T-helper 2 cell treated with Interferon-gamma antibody and Interleukin-4, amounts not matched to agents 5 μg/mL and 100 μg/mL, for 36 hours (primary cell): ENCODE measurements around the gene BCAS3.
"Not testable (repeated sequence)": the region's sequence is repeated elsewhere in the genome, so short reads cannot be mapped to it uniquely, and the experiment has no call there.

Experiments
- DNase-seq: peaks from one replicate; pipeline ENCODE4 v3.0.0; 2021; ENCODE audit warnings: low spot score
- H3K27ac Mint-ChIP-seq: one replicate; pipeline ENCODE4 v1.8.0; 2021; ENCODE audit warnings: mild to moderate bottlenecking, mixed read lengths
- H3K27me3 Mint-ChIP-seq: one replicate; pipeline ENCODE4 v1.8.0; 2021; ENCODE audit warnings: low read depth, mixed read lengths
- H3K36me3 Mint-ChIP-seq: one replicate; pipeline ENCODE4 v1.8.0; 2021; ENCODE audit warnings: low read depth, mixed read lengths
- H3K4me1 Mint-ChIP-seq: one replicate; pipeline ENCODE4 v1.8.0; 2021; ENCODE audit warnings: low read depth, mixed read lengths
- H3K4me3 Mint-ChIP-seq: one replicate; pipeline ENCODE4 v1.8.0; 2022; ENCODE audit warnings: mild to moderate bottlenecking, moderate library complexity, mixed read lengths
- H3K9me3 Mint-ChIP-seq: one replicate; pipeline ENCODE4 v1.8.0; 2021; ENCODE audit warnings: mixed read lengths

BCAS3 gene

GRCh38 chr17:61353615-61354014 is 676.0 kb downstream of the BCAS3 start:
- Mint-ChIP-seq H3K9me3 (no peaks in the 10 kb centered on the region), H3K4me3 (no peak overlapping the region), H3K4me1 (no peaks in the 10 kb centered on the region), H3K27me3 (no peaks in the 10 kb centered on the region), H3K36me3 (no peaks in the 10 kb centered on the region), H3K27ac (no peak overlapping the region)
- DNase-seq = no peak

GRCh38 chr17:61354895-61355874 is 677.5 kb downstream of the BCAS3 start:
- Mint-ChIP-seq H3K27me3 (no peaks in the 10 kb centered on the region), H3K27ac (no peak overlapping the region), H3K9me3 (no peaks in the 10 kb centered on the region), H3K36me3 (no peaks in the 10 kb centered on the region), H3K4me1 (no peaks in the 10 kb centered on the region), H3K4me3 (no peak overlapping the region)
- no peak for DNase-seq

GRCh38 chr17:61357061-61357460 is 679.4 kb downstream of the BCAS3 start:
- not testable (repeated sequence) for H3K27me3 Mint-ChIP-seq, DNase-seq, H3K27ac Mint-ChIP-seq, H3K36me3 Mint-ChIP-seq, H3K4me1 Mint-ChIP-seq, H3K4me3 Mint-ChIP-seq, H3K9me3 Mint-ChIP-seq

- not testable (repeated sequence) for H3K9me3 Mint-ChIP-seq, H3K27ac Mint-ChIP-seq, DNase-seq, H3K36me3 Mint-ChIP-seq, H3K4me3 Mint-ChIP-seq, H3K27me3 Mint-ChIP-seq, H3K4me1 Mint-ChIP-seq
These were observed 681.9 kb downstream of the BCAS3 start for GRCh38 chr17:61359513-61359912.

GRCh38 chr17:61360318-61360943 is 682.8 kb downstream of the BCAS3 start:
- Mint-ChIP-seq H3K4me1 (no peaks in the 10 kb centered on the region), H3K36me3 (no peaks in the 10 kb centered on the region), H3K27ac (no peak overlapping the region), H3K27me3 (no peaks in the 10 kb centered on the region), H3K9me3 (no peaks in the 10 kb centered on the region), H3K4me3 (no peak overlapping the region)
- no peak for DNase-seq

GRCh38 chr17:61361084-61361483 is 683.4 kb downstream of the BCAS3 start:
- H3K27me3 Mint-ChIP-seq = no peaks in the 10 kb centered on the region
- no peak for DNase-seq
- no peak overlapping the region for H3K27ac Mint-ChIP-seq
- no peaks in the 10 kb centered on the region for H3K4me1 Mint-ChIP-seq
- no peak overlapping the region for H3K4me3 Mint-ChIP-seq
- H3K9me3 Mint-ChIP-seq = no peaks in the 10 kb centered on the region
- no peaks in the 10 kb centered on the region for H3K36me3 Mint-ChIP-seq

- H3K4me3 Mint-ChIP-seq = no peak overlapping the region
- H3K27ac Mint-ChIP-seq = no peak overlapping the region
- no peaks in the 10 kb centered on the region for H3K27me3 Mint-ChIP-seq
- H3K4me1 Mint-ChIP-seq = no peaks in the 10 kb centered on the region
- no peaks in the 10 kb centered on the region for H3K9me3 Mint-ChIP-seq
- no peak for DNase-seq
- H3K36me3 Mint-ChIP-seq = no peaks in the 10 kb centered on the region
These were observed 684.7 kb downstream of the BCAS3 start for GRCh38 chr17:61362396-61362795.

GRCh38 chr17:61362852-61363600 is 685.4 kb downstream of the BCAS3 start:
- Mint-ChIP-seq H3K27ac (no peak overlapping the region), H3K9me3 (no peaks in the 10 kb centered on the region), H3K27me3 (no peaks in the 10 kb centered on the region), H3K4me1 (no peaks in the 10 kb centered on the region), H3K4me3 (no peak overlapping the region), H3K36me3 (no peaks in the 10 kb centered on the region)
- DNase-seq = no peak

- no peak overlapping the region for H3K4me3 Mint-ChIP-seq
- no peak overlapping the region for H3K27ac Mint-ChIP-seq
- no peaks in the 10 kb centered on the region for H3K9me3 Mint-ChIP-seq
These were observed 686.2 kb downstream of the BCAS3 start for GRCh38 chr17:61363601-61364462.

GRCh38 chr17:61364463-61364846 is 686.8 kb downstream of the BCAS3 start:
- no peaks in the 10 kb centered on the region for H3K36me3 Mint-ChIP-seq
- H3K4me3 Mint-ChIP-seq = no peak overlapping the region
- H3K9me3 Mint-ChIP-seq = no peaks in the 10 kb centered on the region
- no peak overlapping the region for H3K27ac Mint-ChIP-seq
- no peaks in the 10 kb centered on the region for H3K4me1 Mint-ChIP-seq
- no peaks in the 10 kb centered on the region for H3K27me3 Mint-ChIP-seq
- no peak for DNase-seq

More at GRCh38 chr17:61363601-61364462, 686.2 kb downstream of the BCAS3 start:
- Mint-ChIP-seq H3K36me3 (no peaks in the 10 kb centered on the region), H3K4me1 (no peaks in the 10 kb centered on the region), H3K27me3 (no peaks in the 10 kb centered on the region)
- no peak for DNase-seq

- Mint-ChIP-seq H3K27me3 (no peaks in the 10 kb centered on the region), H3K4me1 (no peaks in the 10 kb centered on the region), H3K9me3 (no peaks in the 10 kb centered on the region), H3K36me3 (no peaks in the 10 kb centered on the region), H3K4me3 (no peak overlapping the region), H3K27ac (no peak overlapping the region)
- DNase-seq = no peak
These were observed 688.5 kb downstream of the BCAS3 start for GRCh38 chr17:61366076-61366714.

GRCh38 chr17:61366715-61367413 is 689.2 kb downstream of the BCAS3 start:
- H3K9me3 Mint-ChIP-seq = no peaks in the 10 kb centered on the region
- H3K4me1 Mint-ChIP-seq = no peaks in the 10 kb centered on the region
- H3K4me3 Mint-ChIP-seq = no peak overlapping the region
- H3K27ac Mint-ChIP-seq = no peak overlapping the region
- H3K36me3 Mint-ChIP-seq = no peaks in the 10 kb centered on the region
- DNase-seq = no peak
- no peaks in the 10 kb centered on the region for H3K27me3 Mint-ChIP-seq
